GM12878 (cell line): ENCODE results near the gene SLC24A4.

Experiments used
- POLR2AphosphoS5 ChIP-seq: IDR thresholded peaks from 2 replicates; pipeline ENCODE4 v1.6.1; 2011; ENCODE audit warnings: mild to moderate bottlenecking, low read length, inconsistent platforms
- RAD21 ChIP-seq: IDR thresholded peaks from 2 replicates; pipeline ENCODE4 v1.6.1; 2011; ENCODE audit warnings: mild to moderate bottlenecking, low read depth, low read length, moderate library complexity; ENCODE audit not compliant: insufficient read depth
- TF ChIP-seq, protein P1 (sequence below): fragments of 450-650 bp; IDR thresholded peaks from 2 replicates; pipeline ENCODE4 v1.6.1; 2018; ENCODE audit warnings: borderline replicate concordance, mild to moderate bottlenecking; ENCODE audit not compliant: partially characterized antibody

DNA sequence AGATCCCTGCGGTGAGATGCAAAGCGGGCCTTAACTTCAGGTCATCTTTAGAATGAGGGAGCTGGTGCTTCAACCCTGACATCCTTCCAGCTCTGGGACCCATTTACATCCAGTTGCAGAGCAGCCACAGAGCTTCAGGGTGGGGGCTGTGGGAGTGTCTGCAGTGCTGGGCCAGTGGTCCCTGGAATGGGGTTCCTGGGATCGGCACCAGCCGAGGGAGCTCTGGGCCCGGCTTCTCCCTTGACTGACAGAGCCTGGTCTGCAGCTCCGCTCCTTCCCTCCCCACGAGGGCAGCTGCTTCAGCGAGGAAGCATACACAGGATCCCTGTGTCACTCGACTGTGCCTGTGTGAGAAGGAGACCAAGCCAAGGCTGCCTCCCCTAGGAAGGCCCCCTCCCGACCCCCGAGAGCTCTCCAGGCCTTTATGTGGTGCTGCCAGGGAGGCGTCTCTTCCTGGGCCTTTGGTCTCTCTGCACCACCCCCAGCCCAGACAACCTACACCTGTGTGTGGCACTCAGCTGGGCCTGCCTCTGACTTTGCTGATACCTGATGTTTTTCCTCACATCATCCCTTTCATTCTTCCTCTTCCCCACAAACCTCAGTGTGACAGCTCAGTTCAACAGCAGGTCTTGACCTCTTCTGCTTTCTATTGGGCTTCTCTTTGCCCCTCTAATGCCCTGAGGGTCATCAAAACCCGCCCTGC, 142.5 kb downstream of the SLC24A4 start:
- TF ChIP-seq POLR2AphosphoS5 (no peak), RAD21 (no peak)
- TF ChIP-seq, protein P1, sequence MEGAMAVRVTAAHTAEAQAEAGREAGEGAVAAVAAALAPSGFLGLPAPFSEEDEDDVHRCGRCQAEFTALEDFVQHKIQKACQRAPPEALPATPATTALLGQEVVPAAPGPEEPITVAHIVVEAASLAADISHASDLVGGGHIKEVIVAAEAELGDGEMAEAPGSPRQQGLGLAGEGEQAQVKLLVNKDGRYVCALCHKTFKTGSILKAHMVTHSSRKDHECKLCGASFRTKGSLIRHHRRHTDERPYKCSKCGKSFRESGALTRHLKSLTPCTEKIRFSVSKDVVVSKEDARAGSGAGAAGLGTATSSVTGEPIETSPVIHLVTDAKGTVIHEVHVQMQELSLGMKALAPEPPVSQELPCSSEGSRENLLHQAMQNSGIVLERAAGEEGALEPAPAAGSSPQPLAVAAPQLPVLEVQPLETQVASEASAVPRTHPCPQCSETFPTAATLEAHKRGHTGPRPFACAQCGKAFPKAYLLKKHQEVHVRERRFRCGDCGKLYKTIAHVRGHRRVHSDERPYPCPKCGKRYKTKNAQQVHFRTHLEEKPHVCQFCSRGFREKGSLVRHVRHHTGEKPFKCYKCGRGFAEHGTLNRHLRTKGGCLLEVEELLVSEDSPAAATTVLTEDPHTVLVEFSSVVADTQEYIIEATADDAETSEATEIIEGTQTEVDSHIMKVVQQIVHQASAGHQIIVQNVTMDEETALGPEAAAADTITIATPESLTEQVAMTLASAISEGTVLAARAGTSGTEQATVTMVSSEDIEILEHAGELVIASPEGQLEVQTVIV, result no peak
